ENCODE results near the gene ZNF865. TPM values are rescaled to one million over a fixed set of nuclear protein-coding genes. Genes with fewer than 3 reads are reported as not detected.

The ZNF865 gene
- polyA plus RNA-seq, 4 donors: 4.0 to 10.3 (median 5.5) TPM

DNA sequence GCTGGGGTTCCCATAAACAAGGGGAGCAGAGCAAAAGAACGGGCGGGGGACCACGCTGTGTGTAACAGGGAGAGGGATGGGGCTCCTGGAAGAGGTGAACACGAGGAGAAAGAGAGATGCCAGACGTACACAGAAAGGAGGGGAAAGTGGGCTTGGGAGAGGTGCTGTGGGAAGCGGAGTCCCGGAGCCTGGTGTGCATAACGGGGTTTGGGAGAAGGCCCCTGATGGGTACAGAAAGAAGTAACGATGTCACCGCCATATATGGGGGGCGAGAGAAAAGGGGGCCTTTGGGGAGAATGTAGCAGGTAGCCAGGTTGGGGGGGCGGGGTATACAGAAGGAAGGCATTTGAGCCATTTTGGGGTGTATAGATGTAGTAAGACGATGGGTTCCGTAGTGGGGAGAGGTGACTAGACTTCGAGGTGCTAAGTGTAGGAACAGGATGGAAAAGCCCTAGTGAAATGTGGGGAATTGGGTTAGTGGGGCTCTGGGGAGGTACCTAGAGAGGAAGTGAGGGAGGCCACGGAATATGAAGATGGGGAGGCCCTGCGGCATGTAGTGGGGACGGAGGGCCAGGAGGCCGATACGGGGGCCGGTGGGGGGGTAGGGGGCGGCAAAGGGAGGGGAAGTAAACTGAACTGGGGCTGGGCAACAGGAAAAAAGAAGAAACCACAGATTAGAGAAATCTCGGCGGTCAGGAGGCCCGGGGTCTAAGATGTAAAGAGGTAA is 36.1 kb downstream of the ZNF865 start:
- H3K27me3 ChIP-seq (ENCODE audit: control insufficient read depth in 3 of 3, insufficient read depth in 3 of 3, low read length in 3 of 3): no peaks in the 10 kb centered on the region
- H3K36me3 ChIP-seq (ENCODE audit: control insufficient read depth in 3 of 3, insufficient read depth in 2 of 3, low read depth in 1 of 3, low read length in 3 of 3): peaks cover 0 to 31% (median 2%) of the 10 kb centered on the region in 3 donors
- H3K9me3 ChIP-seq (ENCODE audit: control insufficient read depth in 2 of 2, insufficient read depth in 1 of 2, low read depth in 1 of 2, low read length in 1 of 2): no peaks in the 10 kb centered on the region
- H3K4me3 ChIP-seq (ENCODE audit: low read depth in 1 of 3, low read length in 3 of 3): peak overlapping the region; percentile 76 to 98 (median 81)
- 0 to 1% (median 1%) methylated on average over 25 of the region's 25 CpGs for WGBS, 3 donors
- H3K4me1 ChIP-seq (ENCODE audit: control insufficient read depth in 3 of 3, insufficient read depth in 2 of 3, low read depth in 1 of 3, low read length in 2 of 3): peaks cover 2 to 25% (median 13%) of the 10 kb centered on the region in 3 donors
- DNase-seq: no peak
- H3K27ac ChIP-seq (ENCODE audit: low read depth in 1 of 3, low read length in 2 of 3): peak overlapping the region; percentile 5 to 89 (median 76)
- no peak for FAIRE-seq

DNA sequence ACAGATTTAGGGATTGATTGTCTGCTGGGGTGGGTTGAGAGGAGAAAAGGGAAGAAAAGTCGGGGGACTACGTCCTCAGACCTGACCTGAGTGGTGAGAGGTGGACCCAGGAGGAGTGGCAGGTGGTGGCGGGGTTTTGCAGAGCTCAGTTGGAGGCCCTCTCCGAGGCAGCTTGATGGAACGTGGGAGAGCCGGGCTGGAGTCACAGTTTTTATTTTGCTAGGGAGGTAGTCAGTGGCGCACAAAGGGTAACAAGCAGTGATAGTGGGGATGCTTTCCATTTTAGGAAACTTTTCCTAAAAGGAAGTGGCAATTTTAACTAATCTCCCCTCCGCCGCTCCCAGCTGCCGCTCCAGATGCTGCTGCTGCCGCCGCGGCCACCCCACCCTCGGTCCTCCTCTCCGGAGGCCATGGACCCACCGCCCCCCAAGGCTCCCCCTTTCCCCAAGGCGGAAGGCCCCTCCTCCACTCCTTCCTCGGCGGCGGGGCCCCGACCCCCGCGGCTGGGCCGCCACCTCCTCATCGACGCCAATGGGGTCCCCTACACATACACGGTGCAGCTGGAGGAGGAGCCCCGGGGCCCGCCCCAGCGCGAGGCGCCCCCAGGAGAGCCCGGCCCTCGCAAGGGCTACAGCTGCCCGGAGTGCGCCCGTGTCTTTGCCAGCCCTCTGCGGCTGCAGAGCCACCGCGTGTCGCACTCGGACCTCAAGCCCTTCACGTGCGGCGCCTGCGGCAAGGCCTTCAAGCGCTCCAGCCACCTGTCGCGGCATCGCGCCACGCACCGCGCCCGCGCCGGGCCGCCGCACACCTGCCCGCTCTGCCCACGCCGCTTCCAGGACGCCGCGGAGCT is 36.9 kb downstream of the ZNF865 start:
- DNase-seq: peak in 1 of 2 donors; percentile 62

DNA sequence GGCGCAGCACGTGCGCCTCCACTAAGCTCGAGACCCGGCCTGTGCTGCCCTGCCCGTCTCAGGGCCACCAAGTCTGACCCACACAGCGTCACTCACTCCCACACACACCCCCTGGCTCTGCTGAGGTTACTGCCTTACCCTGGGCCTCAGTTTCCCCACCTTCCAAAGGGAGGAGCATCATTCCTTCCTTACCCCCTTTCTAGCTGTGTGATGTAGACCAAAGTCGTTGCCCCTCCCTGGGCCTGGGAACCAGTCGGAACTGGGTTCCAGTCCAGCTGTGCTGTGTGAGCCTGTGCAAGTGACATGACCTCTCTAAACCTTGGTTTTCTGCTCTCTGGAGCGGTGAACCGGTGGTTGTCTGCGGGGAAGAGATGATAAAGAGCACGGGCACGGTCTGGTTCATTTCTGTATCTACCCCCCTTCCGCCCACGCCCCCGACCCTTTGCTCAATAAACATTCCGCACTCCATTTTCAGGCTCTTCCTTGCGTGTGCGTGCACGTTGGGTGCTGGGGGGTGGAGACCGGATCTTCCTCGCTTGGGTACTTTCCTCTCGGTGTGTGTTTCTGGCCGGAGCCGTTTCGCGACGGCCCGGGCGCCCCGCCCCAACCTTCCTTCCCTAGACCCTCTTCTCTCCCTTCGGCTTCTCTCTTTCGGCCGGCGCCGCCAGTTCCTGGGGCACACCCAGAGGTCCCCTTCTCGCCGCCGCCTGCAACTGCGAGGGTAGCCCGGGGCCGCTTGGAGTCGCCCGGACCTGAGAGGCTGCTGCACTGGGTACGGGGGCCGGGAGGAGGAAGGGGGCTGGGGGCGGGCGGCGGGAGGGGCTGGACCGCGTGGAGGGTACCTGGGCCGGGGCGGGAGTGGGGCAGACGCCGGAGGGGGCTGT is 37.8 kb downstream of the ZNF865 start, which contains the start of gene ZNF581:
Gene ZNF581, plus strand, starts transcription at position 647 of the 884 bp plus-strand sequence. CDS start 923 bp downstream, outside the sequence.
- Histone ChIP-seq H3K4me1 (ENCODE audit: control insufficient read depth in 3 of 3, insufficient read depth in 2 of 3, low read depth in 1 of 3, low read length in 2 of 3) (peaks cover 2 to 32% (median 12%) of the 10 kb centered on the region in 3 donors), H3K27me3 (ENCODE audit: control insufficient read depth in 3 of 3, insufficient read depth in 3 of 3, low read length in 3 of 3) (no peaks in the 10 kb centered on the region), H3K36me3 (ENCODE audit: control insufficient read depth in 3 of 3, insufficient read depth in 2 of 3, low read depth in 1 of 3, low read length in 3 of 3) (peaks cover 0 to 27% (median 2%) of the 10 kb centered on the region in 3 donors), H3K9me3 (ENCODE audit: control insufficient read depth in 2 of 2, insufficient read depth in 1 of 2, low read depth in 1 of 2, low read length in 1 of 2) (no peaks in the 10 kb centered on the region), H3K4me3 (ENCODE audit: low read depth in 1 of 3, low read length in 3 of 3) (peak within 1 kb of the TSS; percentile 89 to 98 (median 95)), H3K27ac (ENCODE audit: low read depth in 1 of 3, low read length in 2 of 3) (peak within 1 kb of the TSS; percentile 65 to 71 (median 70))
- DNase-seq: peak; percentile 77 to 84
- 1 to 2% (median 1%) methylated on average over 42 to 56 of the region's 56 CpGs for WGBS, 3 donors
- no peak for FAIRE-seq

More for the DNA sequence above, 36.9 kb downstream of the ZNF865 start:
- Histone ChIP-seq H3K27me3 (ENCODE audit: control insufficient read depth in 3 of 3, insufficient read depth in 3 of 3, low read length in 3 of 3) (no peaks in the 10 kb centered on the region), H3K9me3 (ENCODE audit: control insufficient read depth in 2 of 2, insufficient read depth in 1 of 2, low read depth in 1 of 2, low read length in 1 of 2) (no peaks in the 10 kb centered on the region), H3K4me1 (ENCODE audit: control insufficient read depth in 3 of 3, insufficient read depth in 2 of 3, low read depth in 1 of 3, low read length in 2 of 3) (peaks cover 2 to 29% (median 12%) of the 10 kb centered on the region in 3 donors), H3K36me3 (ENCODE audit: control insufficient read depth in 3 of 3, insufficient read depth in 2 of 3, low read depth in 1 of 3, low read length in 3 of 3) (peaks cover 0 to 33% (median 2%) of the 10 kb centered on the region in 3 donors), H3K27ac (ENCODE audit: low read depth in 1 of 3, low read length in 2 of 3) (peak overlapping the region; percentile 45 to 89 (median 71)), H3K4me3 (ENCODE audit: low read depth in 1 of 3, low read length in 3 of 3) (peak overlapping the region; percentile 76 to 98 (median 89))
- 0 to 2% (median 1%) methylated on average over 48 to 65 of the region's 65 CpGs for WGBS, 3 donors
- no peak for FAIRE-seq

DNA sequence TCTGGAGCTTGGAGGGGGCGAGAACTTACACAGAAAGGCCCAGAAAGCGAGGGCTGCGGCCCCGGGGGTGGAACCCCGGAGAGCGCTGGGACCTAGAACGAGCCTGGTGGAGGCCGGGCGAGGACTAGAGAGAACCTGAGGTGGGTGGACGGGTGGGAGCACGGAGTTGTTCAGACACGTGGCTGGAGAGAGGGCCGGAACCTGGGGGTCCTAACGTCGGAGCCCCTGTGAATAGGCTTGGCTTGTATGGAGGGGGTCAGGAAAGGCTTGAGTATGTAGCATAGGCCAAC is 38.4 kb downstream of the ZNF865 start:
- WGBS, 3 donors: 0 to 1% (median 0%) methylated on average over 12 to 15 of the region's 15 CpGs
- FAIRE-seq: no peak
- no peaks in the 10 kb centered on the region for H3K9me3 ChIP-seq (ENCODE audit: control insufficient read depth in 2 of 2, insufficient read depth in 1 of 2, low read depth in 1 of 2, low read length in 1 of 2)
- peaks cover 0 to 23% (median 2%) of the 10 kb centered on the region in 3 donors for H3K36me3 ChIP-seq (ENCODE audit: control insufficient read depth in 3 of 3, insufficient read depth in 2 of 3, low read depth in 1 of 3, low read length in 3 of 3)
- peak overlapping the region; percentile 89 to 98 (median 95) for H3K4me3 ChIP-seq (ENCODE audit: low read depth in 1 of 3, low read length in 3 of 3)
- peaks cover 2 to 36% (median 12%) of the 10 kb centered on the region in 3 donors for H3K4me1 ChIP-seq (ENCODE audit: control insufficient read depth in 3 of 3, insufficient read depth in 2 of 3, low read depth in 1 of 3, low read length in 2 of 3)
- H3K27ac ChIP-seq (ENCODE audit: low read depth in 1 of 3, low read length in 2 of 3): peak overlapping the region in 2 of 3 donors; percentile 42 to 66
- H3K27me3 ChIP-seq (ENCODE audit: control insufficient read depth in 3 of 3, insufficient read depth in 3 of 3, low read length in 3 of 3): no peaks in the 10 kb centered on the region
- peak in 1 of 2 donors; percentile 44 for DNase-seq

DNA sequence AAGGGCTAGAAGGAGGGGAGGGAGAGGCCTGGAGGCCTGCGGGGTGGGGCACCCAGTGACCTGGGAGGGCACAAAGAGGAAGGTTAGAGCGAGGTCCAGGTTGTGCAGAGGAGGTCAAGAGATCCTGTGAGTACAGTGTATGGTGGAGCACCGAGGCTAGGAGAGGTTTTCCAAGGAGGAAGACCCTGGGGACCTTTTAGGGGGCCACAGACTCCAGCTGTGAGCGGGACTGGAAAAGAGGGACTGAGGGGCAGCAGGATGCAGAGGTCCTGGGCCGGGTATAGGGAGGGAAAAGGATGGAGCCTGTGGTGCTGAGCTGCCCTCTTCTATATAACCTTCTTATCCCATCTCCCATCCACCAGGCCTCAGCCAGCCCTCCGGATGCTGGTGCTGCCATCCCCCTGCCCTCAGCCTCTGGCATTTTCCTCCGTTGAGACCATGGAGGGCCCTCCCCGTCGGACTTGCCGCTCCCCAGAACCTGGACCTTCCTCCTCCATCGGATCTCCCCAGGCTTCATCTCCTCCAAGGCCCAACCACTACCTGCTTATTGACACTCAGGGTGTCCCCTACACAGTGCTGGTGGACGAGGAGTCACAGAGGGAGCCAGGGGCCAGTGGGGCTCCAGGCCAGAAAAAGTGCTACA is 38.9 kb downstream of the ZNF865 start:
- no peak for DNase-seq
- no peak for FAIRE-seq
- WGBS, 3 donors: 44 to 50% (median 47%) methylated on average over 12 of the region's 12 CpGs
- Histone ChIP-seq H3K27ac (ENCODE audit: low read depth in 1 of 3, low read length in 2 of 3) (peak overlapping the region in 1 of 3 donors; percentile 66), H3K36me3 (ENCODE audit: control insufficient read depth in 3 of 3, insufficient read depth in 2 of 3, low read depth in 1 of 3, low read length in 3 of 3) (peaks cover 0 to 20% (median 2%) of the 10 kb centered on the region in 3 donors), H3K27me3 (ENCODE audit: control insufficient read depth in 3 of 3, insufficient read depth in 3 of 3, low read length in 3 of 3) (no peaks in the 10 kb centered on the region), H3K4me1 (ENCODE audit: control insufficient read depth in 3 of 3, insufficient read depth in 2 of 3, low read depth in 1 of 3, low read length in 2 of 3) (peaks cover 2 to 41% (median 12%) of the 10 kb centered on the region in 3 donors), H3K4me3 (ENCODE audit: low read depth in 1 of 3, low read length in 3 of 3) (peak overlapping the region; percentile 89 to 98 (median 95)), H3K9me3 (ENCODE audit: control insufficient read depth in 2 of 2, insufficient read depth in 1 of 2, low read depth in 1 of 2, low read length in 1 of 2) (no peaks in the 10 kb centered on the region)

DNA sequence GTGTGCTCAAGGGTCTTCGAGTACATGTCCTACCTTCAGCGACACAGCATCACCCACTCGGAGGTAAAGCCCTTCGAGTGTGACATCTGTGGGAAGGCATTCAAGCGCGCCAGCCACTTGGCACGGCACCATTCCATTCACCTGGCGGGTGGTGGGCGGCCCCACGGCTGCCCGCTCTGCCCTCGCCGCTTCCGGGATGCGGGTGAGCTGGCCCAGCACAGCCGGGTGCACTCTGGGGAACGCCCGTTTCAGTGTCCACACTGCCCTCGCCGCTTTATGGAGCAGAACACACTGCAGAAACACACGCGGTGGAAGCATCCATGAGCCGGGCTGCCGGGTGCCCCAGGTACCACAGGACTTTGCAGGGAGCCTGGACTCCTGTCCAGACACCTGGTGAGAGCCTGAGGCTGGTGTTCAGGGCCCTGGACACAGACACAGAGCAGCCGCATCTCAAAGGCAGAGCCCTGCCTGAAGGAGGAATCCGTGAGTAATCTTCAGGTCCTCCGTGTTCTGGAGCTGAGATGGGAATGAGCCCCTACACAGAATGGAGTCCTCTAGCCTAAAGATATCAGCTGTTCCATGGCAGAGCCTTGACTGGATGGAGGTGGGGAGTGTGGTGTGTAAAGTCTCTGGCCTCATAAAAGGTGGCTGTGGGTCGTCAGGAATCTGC is 39.5 kb downstream of the ZNF865 start:
- Histone ChIP-seq H3K27ac (ENCODE audit: low read depth in 1 of 3, low read length in 2 of 3) (no peak overlapping the region), H3K36me3 (ENCODE audit: control insufficient read depth in 3 of 3, insufficient read depth in 2 of 3, low read depth in 1 of 3, low read length in 3 of 3) (peaks cover 0 to 26% (median 2%) of the 10 kb centered on the region in 3 donors), H3K4me1 (ENCODE audit: control insufficient read depth in 3 of 3, insufficient read depth in 2 of 3, low read depth in 1 of 3, low read length in 2 of 3) (peaks cover 0 to 39% (median 12%) of the 10 kb centered on the region in 3 donors), H3K27me3 (ENCODE audit: control insufficient read depth in 3 of 3, insufficient read depth in 3 of 3, low read length in 3 of 3) (no peaks in the 10 kb centered on the region), H3K4me3 (ENCODE audit: low read depth in 1 of 3, low read length in 3 of 3) (peak overlapping the region in 1 of 3 donors; percentile 89), H3K9me3 (ENCODE audit: control insufficient read depth in 2 of 2, insufficient read depth in 1 of 2, low read depth in 1 of 2, low read length in 1 of 2) (no peaks in the 10 kb centered on the region)
- WGBS, 3 donors: 83 to 90% (median 86%) methylated on average over 27 to 28 of the region's 28 CpGs
- no peak for DNase-seq
- no peak for FAIRE-seq

DNA sequence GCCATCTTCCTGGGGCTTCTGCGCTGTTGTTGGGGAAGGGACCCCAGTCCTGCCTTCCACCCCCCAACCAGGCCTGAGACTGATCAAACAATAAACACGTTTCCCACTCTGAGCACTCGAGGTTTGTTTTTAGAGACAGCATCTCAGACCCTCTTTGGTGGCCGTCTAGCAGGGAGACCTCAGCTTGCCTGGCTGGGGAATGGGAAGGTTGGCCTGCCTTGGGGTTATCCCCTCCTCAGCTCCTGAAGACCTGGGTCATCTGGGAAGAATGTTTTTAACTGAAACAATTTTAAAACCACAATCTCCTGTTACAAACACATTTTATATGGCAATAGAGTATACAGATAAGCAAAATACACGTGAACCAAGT is 40.0 kb downstream of the ZNF865 start:
- H3K4me1 ChIP-seq (ENCODE audit: control insufficient read depth in 3 of 3, insufficient read depth in 2 of 3, low read depth in 1 of 3, low read length in 2 of 3): peaks cover 0 to 34% (median 11%) of the 10 kb centered on the region in 3 donors
- H3K4me3 ChIP-seq (ENCODE audit: low read depth in 1 of 3, low read length in 3 of 3): no peak overlapping the region
- H3K36me3 ChIP-seq (ENCODE audit: control insufficient read depth in 3 of 3, insufficient read depth in 2 of 3, low read depth in 1 of 3, low read length in 3 of 3): peaks cover 0 to 31% (median 2%) of the 10 kb centered on the region in 3 donors
- H3K27me3 ChIP-seq (ENCODE audit: control insufficient read depth in 3 of 3, insufficient read depth in 3 of 3, low read length in 3 of 3): no peaks in the 10 kb centered on the region
- 62 to 71% (median 66%) methylated on average over 5 of the region's 5 CpGs for WGBS, 3 donors
- FAIRE-seq (no peak), DNase-seq (no peak)
- no peaks in the 10 kb centered on the region for H3K9me3 ChIP-seq (ENCODE audit: control insufficient read depth in 2 of 2, insufficient read depth in 1 of 2, low read depth in 1 of 2, low read length in 1 of 2)
- no peak overlapping the region for H3K27ac ChIP-seq (ENCODE audit: low read depth in 1 of 3, low read length in 2 of 3)

All from small intestine (tissue), 7 donors.